Activated naive CD4-positive, alpha-beta T cell treated with anti-CD3 and anti-CD28 coated beads, Interleukin-2, amount 10 ng/mL, durations not matched to agents 7 days and 5 days (primary cell): ENCODE results near the gene COL27A1.

Experiments
- CTCF ChIA-PET: fragments of 350-600 bp; sonication (Branson Sonifier 250); formaldehyde crosslinking; loops from one replicate; lab custom pipeline; 2021; ENCODE audit warnings: antibody characterized with exemption; lab: Charles Lee
- DNase-seq: peaks from one replicate; pipeline ENCODE4 v3.0.0-alpha.2; 2020
- H3K27ac Mint-ChIP-seq: one replicate; pipeline ENCODE4 v1.8.0; 2021; ENCODE audit warnings: mild to moderate bottlenecking, moderate library complexity, mixed read lengths
- H3K27me3 Mint-ChIP-seq: one replicate; pipeline ENCODE4 v1.8.0; 2021; ENCODE audit warnings: mild to moderate bottlenecking, mixed read lengths
- H3K36me3 Mint-ChIP-seq: one replicate; pipeline ENCODE4 v1.8.0; 2021; ENCODE audit warnings: mixed read lengths
- H3K4me1 Mint-ChIP-seq: one replicate; pipeline ENCODE4 v1.8.0; 2021; ENCODE audit warnings: mixed read lengths
- H3K4me3 Mint-ChIP-seq: one replicate; pipeline ENCODE4 v1.8.0; 2021; ENCODE audit warnings: mild to moderate bottlenecking, moderate library complexity, mixed read lengths
- H3K9me3 Mint-ChIP-seq: one replicate; pipeline ENCODE4 v1.8.0; 2021; ENCODE audit warnings: mixed read lengths

COL27A1 gene

DNA sequence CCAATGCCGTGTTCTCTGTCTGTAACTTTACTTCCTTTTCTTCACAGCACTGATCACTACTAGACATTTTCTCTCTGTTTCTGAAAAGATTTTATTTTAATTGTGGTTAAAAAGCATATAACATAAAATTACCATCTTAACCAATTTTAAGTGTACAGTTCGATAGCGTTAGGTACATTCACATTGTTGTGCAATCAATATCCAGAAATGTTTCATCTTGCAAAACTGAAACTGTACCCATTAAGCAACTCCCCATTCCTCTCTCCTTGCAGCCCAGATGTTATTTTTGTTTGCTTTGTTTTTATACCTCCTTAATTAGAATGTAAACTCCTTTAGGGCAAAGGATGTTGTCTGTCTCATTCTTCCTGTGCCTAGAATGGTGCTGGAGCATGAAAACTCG, 47.5 kb downstream of the COL27A1 start:
- no peak for DNase-seq
- Mint-ChIP-seq H3K36me3 (no peaks in the 10 kb centered on the region), H3K9me3 (no peaks in the 10 kb centered on the region), H3K4me1 (no peaks in the 10 kb centered on the region), H3K27ac (no peak overlapping the region), H3K27me3 (no peaks in the 10 kb centered on the region), H3K4me3 (no peak overlapping the region)
- CTCF ChIA-PET: interaction anchor here (1.4 kb wide), 1 partner anchor 25 kb away, joined by 3 read pairs; no protein-coding TSS in a partner anchor

DNA sequence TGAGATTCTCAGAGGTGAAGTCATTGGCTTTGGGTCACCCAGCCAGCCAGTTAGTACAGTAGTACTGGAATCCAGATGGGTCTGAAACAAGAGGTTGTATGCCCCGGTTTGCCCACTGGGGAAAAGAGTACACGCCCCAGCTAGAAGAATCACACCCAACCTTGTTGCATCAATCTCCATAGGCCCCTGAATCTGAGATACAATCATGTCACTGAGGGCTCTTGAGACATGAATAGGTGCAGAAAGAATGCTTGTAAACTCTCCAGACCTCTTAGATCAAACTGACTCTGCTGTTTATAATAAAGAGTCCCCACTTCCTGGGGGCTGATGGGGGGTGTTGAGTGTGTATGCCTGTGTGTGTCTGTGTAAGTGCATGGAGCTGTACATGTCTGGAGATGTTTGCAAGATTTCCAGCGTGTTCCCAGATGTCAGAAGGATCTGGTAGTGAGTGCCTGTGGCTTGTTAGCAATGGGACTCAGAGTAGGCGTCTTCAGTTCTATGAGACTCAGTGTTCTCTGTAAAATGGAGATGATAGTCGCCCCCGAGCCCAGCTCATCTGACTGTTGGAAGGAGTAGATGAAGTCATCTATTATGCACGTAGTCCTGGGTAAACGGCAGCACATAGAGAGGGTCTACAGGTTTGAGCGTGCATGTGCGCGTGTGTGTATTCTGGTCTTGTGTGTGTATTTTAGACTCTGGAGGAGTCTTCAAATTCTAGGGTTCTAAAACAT, 48.2 kb downstream of the COL27A1 start:
- H3K36me3 Mint-ChIP-seq: no peaks in the 10 kb centered on the region
- H3K27ac Mint-ChIP-seq: no peak overlapping the region
- H3K27me3 Mint-ChIP-seq: no peaks in the 10 kb centered on the region
- H3K4me1 Mint-ChIP-seq: no peaks in the 10 kb centered on the region
- H3K9me3 Mint-ChIP-seq: no peaks in the 10 kb centered on the region
- CTCF ChIA-PET: interaction anchor here (0.7 kb wide), 1 partner anchor 121 kb away, joined by 3 read pairs; no protein-coding TSS in a partner anchor
- H3K4me3 Mint-ChIP-seq: no peak overlapping the region
- DNase-seq: no peak

DNA sequence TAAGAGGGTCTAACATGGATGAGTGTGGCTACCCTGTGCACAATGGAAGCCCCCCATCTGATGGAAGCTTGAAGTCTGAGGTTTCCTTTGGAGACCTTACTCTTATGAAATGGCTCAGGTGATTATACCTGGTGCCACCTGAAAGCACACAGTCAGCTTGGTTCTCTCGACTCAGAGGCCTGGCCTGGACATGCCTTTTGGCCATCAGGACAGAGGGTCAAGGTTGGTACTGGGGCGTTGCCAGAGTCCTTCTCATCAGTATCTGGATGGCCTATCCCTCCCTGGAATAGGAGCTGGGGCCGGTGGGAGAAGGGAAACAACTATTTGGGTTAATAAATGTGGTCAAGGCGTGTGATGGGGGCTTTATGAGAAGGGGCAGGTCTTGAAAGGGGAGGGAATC, 48.9 kb downstream of the COL27A1 start:
- no peaks in the 10 kb centered on the region for H3K36me3 Mint-ChIP-seq
- no peaks in the 10 kb centered on the region for H3K4me1 Mint-ChIP-seq
- no peak overlapping the region for H3K27ac Mint-ChIP-seq
- H3K9me3 Mint-ChIP-seq: no peaks in the 10 kb centered on the region
- no peak for DNase-seq
- H3K27me3 Mint-ChIP-seq: no peaks in the 10 kb centered on the region
- CTCF ChIA-PET: interaction anchor here (0.7 kb wide), 1 partner anchor 122 kb away, joined by 3 read pairs; no protein-coding TSS in a partner anchor
- H3K4me3 Mint-ChIP-seq: no peak overlapping the region

DNA sequence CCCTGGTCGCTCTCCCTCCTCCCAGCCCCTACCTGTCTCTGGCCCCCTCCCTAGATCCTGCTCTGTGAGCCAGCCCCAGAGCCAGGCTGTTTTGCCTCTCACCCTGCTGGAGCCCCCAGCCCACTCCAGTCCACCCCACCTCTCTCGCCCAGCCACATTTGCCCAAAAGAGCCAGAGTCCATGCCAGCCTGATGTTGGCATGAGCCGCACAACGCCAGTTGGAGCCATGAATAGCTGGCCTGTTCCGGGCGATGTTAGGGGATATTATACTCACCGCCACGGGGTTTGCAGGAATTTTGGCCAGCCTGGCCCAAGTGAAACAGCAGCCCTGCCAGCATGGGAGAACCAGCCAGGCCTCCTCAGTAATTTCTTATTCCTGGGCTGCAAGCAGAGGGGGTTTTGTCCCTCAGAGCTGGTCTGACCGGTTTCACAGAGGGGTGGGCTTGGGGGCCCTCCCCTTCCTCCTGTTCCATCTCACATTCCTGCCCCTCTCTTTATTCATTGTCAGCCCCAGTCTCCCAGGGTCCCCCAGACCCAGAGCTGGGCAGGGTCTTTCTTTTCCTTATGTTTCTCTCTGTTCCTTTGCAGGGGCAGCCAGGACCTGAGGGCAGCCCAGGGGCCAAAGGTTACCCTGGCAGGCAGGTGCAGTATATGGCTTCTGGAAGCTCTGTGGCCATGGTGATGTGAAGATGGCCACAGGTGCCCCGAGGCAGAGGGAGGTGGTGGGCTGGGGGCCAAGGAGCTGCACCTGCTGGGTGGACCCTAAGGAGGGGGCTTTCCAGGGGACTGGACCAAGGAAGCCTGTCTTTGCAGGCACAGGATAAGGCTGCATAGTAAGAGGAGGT, 50.1 kb downstream of the COL27A1 start:
- no peaks in the 10 kb centered on the region for H3K27me3 Mint-ChIP-seq
- no peaks in the 10 kb centered on the region for H3K4me1 Mint-ChIP-seq
- CTCF ChIA-PET: no interaction called here
- no peak for DNase-seq
- H3K27ac Mint-ChIP-seq: no peak overlapping the region
- H3K36me3 Mint-ChIP-seq: no peaks in the 10 kb centered on the region
- H3K9me3 Mint-ChIP-seq: no peaks in the 10 kb centered on the region
- H3K4me3 Mint-ChIP-seq: no peak overlapping the region

DNA sequence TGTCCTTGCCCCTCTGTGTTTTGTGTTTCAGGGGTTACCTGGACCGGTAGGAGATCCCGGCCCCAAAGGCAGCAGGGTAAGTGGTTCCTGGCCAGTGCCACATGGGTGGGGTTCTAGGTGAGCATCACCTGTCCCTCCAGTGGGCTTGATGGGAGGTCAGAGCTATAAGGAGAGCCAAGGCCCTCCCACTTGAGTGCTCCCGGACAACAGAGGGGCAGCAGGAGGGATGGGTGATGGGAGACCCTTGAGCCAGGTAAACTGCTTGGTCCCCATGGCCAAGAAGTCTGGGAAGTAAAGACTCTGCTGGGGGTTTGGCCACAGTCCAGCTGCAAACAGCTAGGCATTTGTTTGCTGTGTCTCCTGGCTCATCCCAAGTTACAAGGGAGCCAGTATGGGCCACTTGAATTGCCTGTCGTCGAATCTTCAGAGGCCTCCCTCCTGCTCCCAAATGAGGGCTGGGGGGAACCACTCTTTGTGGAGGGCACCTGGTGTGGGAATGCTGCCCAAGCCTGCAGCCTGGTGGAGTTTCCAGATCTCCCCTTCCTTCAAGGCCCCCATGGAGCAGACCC, 51.0 kb downstream of the COL27A1 start:
- H3K4me1 Mint-ChIP-seq: no peaks in the 10 kb centered on the region
- H3K27me3 Mint-ChIP-seq: no peaks in the 10 kb centered on the region
- CTCF ChIA-PET: no interaction called here
- H3K4me3 Mint-ChIP-seq: no peak overlapping the region
- H3K9me3 Mint-ChIP-seq: no peaks in the 10 kb centered on the region
- H3K27ac Mint-ChIP-seq: no peak overlapping the region
- no peak for DNase-seq
- no peaks in the 10 kb centered on the region for H3K36me3 Mint-ChIP-seq

DNA sequence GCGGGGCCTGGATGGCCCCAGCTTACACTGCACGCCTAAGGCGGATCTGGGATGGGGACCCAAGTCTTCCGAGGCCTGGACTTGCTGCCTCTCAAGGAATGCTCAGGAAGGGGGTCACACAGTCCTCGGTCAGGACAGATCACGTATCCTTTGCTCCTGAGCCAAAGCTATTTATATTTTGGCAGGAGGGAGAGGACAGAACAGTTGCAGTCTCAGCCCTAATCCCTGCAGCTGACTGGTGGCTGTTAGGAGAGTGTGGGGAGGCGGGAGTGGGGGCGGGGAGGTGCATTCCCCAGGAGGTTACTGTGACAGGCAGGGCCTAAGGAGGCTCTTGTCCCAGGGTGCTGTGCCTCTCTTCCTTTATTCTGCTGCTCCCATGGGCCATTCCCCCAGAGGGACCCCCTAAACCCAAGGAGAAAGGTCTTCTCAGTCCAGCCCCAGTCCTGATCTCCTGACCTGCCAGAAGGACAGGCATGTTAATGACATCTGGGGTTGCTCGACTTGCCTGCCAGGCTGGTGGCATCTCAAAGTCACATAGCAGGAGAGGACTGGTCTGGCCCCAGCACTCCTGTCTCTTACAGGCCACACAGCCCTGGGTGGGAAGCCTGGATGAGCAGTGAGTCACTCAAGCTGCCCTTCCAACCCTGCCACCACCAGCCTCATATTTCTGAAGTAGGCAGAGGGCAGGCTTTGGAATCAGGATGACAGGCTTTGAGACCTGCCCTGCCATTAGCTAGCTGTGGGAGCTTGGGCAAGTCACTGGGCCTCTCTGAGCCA, 51.9 kb downstream of the COL27A1 start:
- H3K27me3 Mint-ChIP-seq: no peaks in the 10 kb centered on the region
- H3K9me3 Mint-ChIP-seq: no peaks in the 10 kb centered on the region
- H3K27ac Mint-ChIP-seq: no peak overlapping the region
- no peaks in the 10 kb centered on the region for H3K4me1 Mint-ChIP-seq
- CTCF ChIA-PET: no interaction called here
- DNase-seq: no peak
- no peaks in the 10 kb centered on the region for H3K36me3 Mint-ChIP-seq
- H3K4me3 Mint-ChIP-seq: no peak overlapping the region

DNA sequence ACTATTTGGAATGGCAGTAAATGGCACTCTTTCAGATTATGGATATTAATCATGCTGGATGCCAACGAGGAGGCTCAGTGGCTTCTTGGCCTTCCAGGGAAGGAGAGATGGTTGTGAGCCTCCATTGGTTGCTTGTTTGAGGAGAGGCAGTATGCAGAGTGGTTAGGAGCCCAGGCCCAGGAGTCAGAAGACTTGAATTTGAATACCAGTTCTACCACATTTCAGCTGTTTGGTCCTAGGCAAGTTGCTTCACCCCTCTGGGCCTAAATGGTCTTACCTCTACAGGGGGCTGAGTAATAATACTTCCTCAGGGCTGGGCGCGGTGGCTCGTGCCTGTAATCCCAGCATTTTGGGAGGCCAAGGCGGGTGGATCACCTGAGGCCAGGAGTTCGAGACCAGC, 52.5 kb downstream of the COL27A1 start:
- CTCF ChIA-PET: no interaction called here
- DNase-seq: no peak
- H3K27ac Mint-ChIP-seq: no peak overlapping the region
- no peaks in the 10 kb centered on the region for H3K27me3 Mint-ChIP-seq
- H3K9me3 Mint-ChIP-seq: no peaks in the 10 kb centered on the region
- no peak overlapping the region for H3K4me3 Mint-ChIP-seq
- no peaks in the 10 kb centered on the region for H3K36me3 Mint-ChIP-seq
- no peaks in the 10 kb centered on the region for H3K4me1 Mint-ChIP-seq

DNA sequence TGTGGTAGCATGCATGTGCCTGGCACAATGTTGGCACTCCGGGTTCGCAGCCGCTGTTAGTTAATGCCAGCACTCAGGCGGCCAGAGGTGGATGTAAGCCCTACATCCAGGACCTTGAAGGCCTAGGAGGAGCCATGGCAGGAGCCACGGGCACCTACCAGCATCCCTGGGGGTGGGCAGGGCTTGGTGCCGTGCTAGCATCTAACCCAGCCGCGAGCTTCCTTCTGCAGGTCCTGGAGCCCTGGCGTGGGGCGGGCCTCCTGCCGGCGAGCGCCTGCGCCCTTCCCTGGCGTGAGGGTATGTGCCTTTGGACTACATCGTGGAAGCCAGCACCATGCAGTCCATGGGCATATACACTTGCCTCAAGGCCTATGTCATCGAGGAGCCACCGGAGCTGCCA, 53.8 kb downstream of the COL27A1 start:
- Mint-ChIP-seq H3K27ac (no peak overlapping the region), H3K9me3 (no peaks in the 10 kb centered on the region), H3K4me3 (no peak overlapping the region), H3K36me3 (no peaks in the 10 kb centered on the region), H3K4me1 (no peaks in the 10 kb centered on the region), H3K27me3 (no peaks in the 10 kb centered on the region)
- no peak for DNase-seq
- CTCF ChIA-PET: no interaction called here

DNA sequence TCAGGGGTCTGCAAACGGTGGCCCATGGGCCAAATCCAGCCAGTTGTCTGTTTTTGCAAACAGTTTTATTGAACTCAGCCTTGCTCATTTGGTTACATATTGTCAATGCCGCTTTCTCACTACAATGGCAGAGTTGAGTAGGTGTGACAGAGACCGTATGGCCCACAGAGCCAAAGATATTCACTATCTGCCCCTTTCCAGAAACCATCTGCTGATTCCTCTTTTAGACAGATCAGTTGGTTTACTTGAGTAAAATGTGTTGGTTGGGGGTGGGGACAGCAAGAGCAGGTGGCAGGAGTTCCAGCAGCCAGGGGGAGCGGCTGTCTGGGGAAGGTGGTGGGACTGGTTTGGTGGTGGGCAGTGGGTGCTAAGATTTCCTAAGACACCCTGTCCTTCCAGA, 54.8 kb downstream of the COL27A1 start:
- Mint-ChIP-seq H3K4me1 (no peaks in the 10 kb centered on the region), H3K9me3 (no peaks in the 10 kb centered on the region), H3K4me3 (no peak overlapping the region), H3K27me3 (no peaks in the 10 kb centered on the region), H3K27ac (no peak overlapping the region), H3K36me3 (no peaks in the 10 kb centered on the region)
- CTCF ChIA-PET: no interaction called here
- no peak for DNase-seq

DNA sequence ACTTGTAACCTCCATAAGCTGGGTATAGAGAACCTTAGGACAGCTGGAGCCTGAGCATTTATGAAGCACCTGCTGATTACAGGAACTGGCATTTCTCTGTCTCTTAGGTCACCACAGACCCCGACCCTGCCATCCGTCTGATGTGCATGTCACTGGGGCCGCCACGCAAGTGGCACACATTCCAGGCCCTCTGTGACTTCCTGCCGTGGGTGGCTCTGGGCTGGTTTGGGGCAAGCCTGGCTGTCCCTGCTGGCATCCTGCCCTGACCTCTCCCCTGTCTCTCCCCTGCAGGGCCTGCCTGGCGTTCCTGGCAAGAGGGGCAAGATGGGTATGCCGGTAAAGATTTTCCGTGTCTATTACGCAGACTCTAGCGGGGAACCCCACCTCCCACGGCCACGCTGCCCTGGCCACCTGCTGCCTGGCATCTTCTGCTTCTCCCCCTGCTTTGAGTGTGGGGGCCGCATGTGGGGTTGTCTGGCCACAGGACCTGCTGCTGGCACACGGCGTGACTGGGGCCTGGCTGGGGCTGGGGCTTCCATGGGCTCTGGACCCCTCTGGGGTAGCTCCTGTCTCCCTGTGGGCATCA, 55.4 kb downstream of the COL27A1 start:
- no peaks in the 10 kb centered on the region for H3K4me1 Mint-ChIP-seq
- H3K9me3 Mint-ChIP-seq: no peaks in the 10 kb centered on the region
- CTCF ChIA-PET: no interaction called here
- DNase-seq: no peak
- no peak overlapping the region for H3K27ac Mint-ChIP-seq
- no peaks in the 10 kb centered on the region for H3K36me3 Mint-ChIP-seq
- H3K4me3 Mint-ChIP-seq: no peak overlapping the region
- no peaks in the 10 kb centered on the region for H3K27me3 Mint-ChIP-seq

DNA sequence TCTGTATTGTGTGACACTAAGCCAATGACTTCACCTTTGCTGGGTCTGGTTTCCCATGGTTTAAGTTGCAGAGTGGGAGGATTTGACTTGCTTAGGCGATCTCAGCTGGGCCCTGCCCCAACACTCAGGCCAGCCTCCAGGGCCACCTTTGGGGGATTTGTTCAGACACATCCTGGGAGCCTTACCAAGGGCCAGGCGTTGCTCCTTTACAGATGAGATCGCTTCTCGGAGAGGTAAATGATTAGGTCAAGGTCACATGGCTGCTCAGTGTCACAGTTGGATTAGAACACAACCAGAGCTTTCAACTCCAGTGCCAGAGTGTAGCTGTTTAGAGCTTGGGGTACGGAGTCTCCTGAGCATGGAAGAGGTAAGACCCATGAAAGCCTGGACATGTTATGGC, 57.5 kb downstream of the COL27A1 start:
- Mint-ChIP-seq H3K4me1 (no peaks in the 10 kb centered on the region), H3K9me3 (no peaks in the 10 kb centered on the region), H3K27ac (no peak overlapping the region), H3K36me3 (no peaks in the 10 kb centered on the region), H3K27me3 (peaks cover 4% of the 10 kb centered on the region), H3K4me3 (no peak overlapping the region)
- no peak for DNase-seq
- CTCF ChIA-PET: no interaction called here

DNA sequence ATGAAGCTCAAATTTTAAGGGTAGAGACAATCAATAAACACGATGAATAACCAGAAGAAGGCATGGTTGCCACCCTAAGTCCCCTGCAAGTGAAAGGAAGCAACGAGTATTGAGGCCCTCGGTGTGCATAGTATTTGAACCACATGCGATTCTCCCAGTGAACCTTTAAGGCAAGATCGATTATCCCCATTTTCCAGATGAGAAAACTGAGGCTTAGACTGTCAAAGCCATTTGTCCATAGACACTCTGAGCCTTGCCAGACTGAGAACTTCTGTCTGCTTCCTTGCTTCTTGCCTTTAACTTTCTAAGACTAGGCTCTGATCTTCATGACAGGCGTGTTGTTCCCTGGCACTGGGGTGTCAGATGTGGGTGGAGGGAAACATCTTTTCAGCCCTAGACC, 58.2 kb downstream of the COL27A1 start:
- peaks cover 4% of the 10 kb centered on the region for H3K27me3 Mint-ChIP-seq
- H3K36me3 Mint-ChIP-seq: no peaks in the 10 kb centered on the region
- DNase-seq: no peak
- H3K4me1 Mint-ChIP-seq: no peaks in the 10 kb centered on the region
- no peak overlapping the region for H3K4me3 Mint-ChIP-seq
- no peaks in the 10 kb centered on the region for H3K9me3 Mint-ChIP-seq
- H3K27ac Mint-ChIP-seq: no peak overlapping the region
- CTCF ChIA-PET: no interaction called here

DNA sequence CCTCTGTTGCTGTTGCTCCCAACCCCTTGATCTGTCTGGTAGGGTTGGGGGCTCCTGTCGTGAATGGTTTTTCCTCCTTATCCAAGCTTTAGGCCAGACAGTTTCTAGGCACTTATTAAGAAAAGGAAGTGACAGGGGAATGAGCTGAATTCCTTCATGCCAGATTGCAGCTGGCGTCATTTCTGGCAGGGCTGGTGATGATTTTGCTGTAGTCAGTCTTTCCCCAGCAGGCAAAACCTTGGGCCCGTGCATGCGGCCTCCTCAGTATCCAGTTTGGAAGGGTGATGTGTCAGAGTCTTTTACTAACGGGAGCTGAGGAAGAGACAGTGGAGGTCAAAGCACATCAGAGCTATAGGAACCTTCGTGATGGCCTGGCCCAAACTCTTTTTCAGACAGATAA, 58.8 kb downstream of the COL27A1 start:
- no peaks in the 10 kb centered on the region for H3K9me3 Mint-ChIP-seq
- H3K4me1 Mint-ChIP-seq: no peaks in the 10 kb centered on the region
- no peak for DNase-seq
- H3K27ac Mint-ChIP-seq: no peak overlapping the region
- no peak overlapping the region for H3K4me3 Mint-ChIP-seq
- CTCF ChIA-PET: no interaction called here
- peaks cover 4% of the 10 kb centered on the region for H3K27me3 Mint-ChIP-seq
- H3K36me3 Mint-ChIP-seq: no peaks in the 10 kb centered on the region
